ENCODE data around the gene NLK.

Gene NLK

DNA sequence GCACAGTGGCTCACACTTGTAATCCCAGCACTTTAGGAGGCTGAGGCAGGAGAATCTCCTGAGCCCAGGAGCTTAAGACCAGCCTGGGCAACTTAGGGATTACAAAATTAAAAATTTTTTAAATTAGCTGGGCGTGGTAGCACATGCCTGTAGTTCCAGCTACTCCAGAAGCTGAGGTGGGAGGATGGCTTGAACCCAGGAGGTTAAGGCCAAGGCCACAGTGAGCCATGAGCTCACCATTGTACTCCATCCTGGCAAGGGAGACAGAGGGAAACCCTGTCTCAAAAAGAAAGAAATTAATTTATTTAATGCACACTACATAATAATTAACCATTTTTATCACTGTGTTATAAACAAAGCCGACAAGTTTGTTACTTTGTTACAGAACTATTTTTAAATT, 145.5 kb downstream of the NLK start:
- TF ChIP-seq CTBP1 (IDR thresholded peaks at IDR 0.05; ENCODE audit: borderline replicate concordance) (no peak), LEF1 (IDR thresholded peaks at IDR 0.05; ENCODE audit: borderline replicate concordance) (no peak)
- ChIA-PET CTCF (interaction anchor here (0.6 kb wide), 1 partner anchor 8 kb away, joined by 4 read pairs; no protein-coding TSS in a partner anchor), POLR2A (no interaction called here)
- DNase-seq (ENCODE audit: extremely low spot score) = no peak

DNA sequence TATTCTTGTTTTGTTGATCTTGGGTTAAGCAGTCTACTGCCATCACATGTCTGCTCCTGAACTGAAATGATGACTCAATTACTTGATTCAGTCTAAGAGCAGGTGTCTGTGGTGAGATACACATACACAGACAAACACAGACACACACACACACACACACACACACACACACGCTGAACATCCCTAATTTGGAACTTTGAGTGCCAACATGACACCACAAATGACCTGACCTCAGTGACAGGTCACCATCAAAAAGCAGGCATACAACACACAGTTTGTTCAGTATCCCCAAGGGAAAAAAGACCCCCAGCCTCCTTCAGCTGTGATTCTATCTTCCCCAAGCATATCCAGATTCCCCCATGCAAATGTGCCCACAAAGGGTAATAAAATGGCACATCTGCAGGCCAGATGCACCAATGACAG, 146.4 kb downstream of the NLK start:
- no peak for DNase-seq (ENCODE audit: extremely low spot score)
- POLR2A ChIA-PET = no interaction called here

DNA sequence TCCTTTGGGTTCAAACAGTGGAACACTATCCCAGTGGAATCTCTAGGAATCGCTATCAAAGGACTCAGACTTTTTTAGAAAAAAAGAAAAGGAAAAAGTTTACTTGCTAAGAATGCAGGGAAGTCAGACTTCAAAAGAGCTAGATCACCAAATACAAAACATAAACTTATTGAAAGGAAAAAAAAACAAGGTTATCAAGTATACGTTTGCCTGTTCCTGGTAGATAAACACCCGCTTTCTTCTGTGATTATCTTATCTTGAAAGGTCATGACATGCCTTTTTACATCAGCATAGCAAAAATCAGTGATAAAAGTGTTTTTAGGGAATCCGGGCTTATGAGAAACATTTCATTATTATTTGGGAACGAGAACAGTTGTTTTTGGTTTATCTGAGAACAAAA, 147.2 kb downstream of the NLK start:
- TF ChIP-seq, protein P1, sequence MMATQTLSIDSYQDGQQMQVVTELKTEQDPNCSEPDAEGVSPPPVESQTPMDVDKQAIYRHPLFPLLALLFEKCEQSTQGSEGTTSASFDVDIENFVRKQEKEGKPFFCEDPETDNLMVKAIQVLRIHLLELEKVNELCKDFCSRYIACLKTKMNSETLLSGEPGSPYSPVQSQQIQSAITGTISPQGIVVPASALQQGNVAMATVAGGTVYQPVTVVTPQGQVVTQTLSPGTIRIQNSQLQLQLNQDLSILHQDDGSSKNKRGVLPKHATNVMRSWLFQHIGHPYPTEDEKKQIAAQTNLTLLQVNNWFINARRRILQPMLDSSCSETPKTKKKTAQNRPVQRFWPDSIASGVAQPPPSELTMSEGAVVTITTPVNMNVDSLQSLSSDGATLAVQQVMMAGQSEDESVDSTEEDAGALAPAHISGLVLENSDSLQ (IDR thresholded peaks at IDR 0.05) = no peak
- no peak for TF ChIP-seq SP1 (IDR thresholded peaks at IDR 0.05)
- no peak for TF ChIP-seq ELF4 (IDR thresholded peaks at IDR 0.05)
- TF ChIP-seq LEF1 (IDR thresholded peaks at IDR 0.05; ENCODE audit: borderline replicate concordance) = no peak
- TF ChIP-seq FOXK2 (IDR thresholded peaks at IDR 0.05) = no peak
- no peak for TF ChIP-seq ZNF384 (IDR thresholded peaks at IDR 0.05)
- TF ChIP-seq BHLHE40 (IDR thresholded peaks at IDR 0.05; ENCODE audit: borderline replicate concordance) = no peak
- POLR2A ChIA-PET = interaction anchor here (1.3 kb wide), 1 partner anchor 13 kb away, joined by 3 read pairs; no protein-coding TSS in a partner anchor
- CTCF ChIA-PET = interaction anchor here (0.7 kb wide), 1 partner anchor 12 kb away, joined by 4 read pairs; no protein-coding TSS in a partner anchor
- no peak for DNase-seq (ENCODE audit: extremely low spot score)

More for the DNA sequence above, 146.4 kb downstream of the NLK start:
- no peak for TF ChIP-seq HDGF (IDR thresholded peaks at IDR 0.05; ENCODE audit: borderline replicate concordance)
- CTCF ChIA-PET = no interaction called here

DNA sequence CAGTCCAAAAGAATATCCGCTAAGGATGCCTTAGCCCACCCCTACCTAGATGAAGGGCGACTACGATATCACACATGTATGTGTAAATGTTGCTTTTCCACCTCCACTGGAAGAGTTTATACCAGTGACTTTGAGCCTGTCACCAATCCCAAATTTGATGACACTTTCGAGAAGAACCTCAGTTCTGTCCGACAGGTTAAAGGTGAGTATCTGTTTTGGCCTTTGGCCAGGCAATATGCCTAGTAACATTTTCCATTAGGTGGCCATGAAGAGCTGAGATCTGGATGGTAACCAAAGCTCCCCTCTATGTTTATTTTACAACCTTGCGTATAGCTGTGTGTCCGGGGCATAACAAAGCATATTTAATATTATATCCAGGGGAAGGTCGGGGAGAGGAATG, 148.5 kb downstream of the NLK start:
- ChIA-PET CTCF (no interaction called here), POLR2A (interaction anchor here (1.3 kb wide), 1 partner anchor 14 kb away, joined by 3 read pairs; no protein-coding TSS in a partner anchor)
- DNase-seq (ENCODE audit: extremely low spot score) = no peak
- TF ChIP-seq CTBP1 (IDR thresholded peaks at IDR 0.05; ENCODE audit: borderline replicate concordance) (no peak), L3MBTL2 (conservative IDR thresholded peaks at IDR 0.05) (no peak), BHLHE40 (IDR thresholded peaks at IDR 0.05; ENCODE audit: borderline replicate concordance) (no peak), FOXK2 (IDR thresholded peaks at IDR 0.05) (no peak)

DNA sequence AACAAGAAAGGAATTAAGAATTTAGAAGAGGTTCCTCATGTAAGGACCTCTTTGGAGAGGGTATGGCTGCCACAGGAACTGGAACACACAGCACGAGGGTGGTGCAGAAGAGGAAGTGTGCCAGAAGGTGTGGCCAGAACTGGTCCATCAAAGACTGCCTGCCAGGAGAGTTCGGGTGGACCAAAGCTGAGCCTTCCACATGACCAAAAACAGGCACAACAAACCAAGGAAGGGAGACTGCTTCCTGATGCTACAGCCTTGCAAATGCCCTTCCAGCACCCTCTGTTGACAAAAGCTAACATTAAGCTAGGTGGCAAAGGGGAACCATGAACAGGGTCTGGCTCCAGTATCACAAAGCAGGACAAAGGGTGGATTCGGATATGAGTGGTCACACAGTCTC, 150.8 kb downstream of the NLK start:
- TF ChIP-seq FOXK2 (IDR thresholded peaks at IDR 0.05) = no peak
- TF ChIP-seq L3MBTL2 (conservative IDR thresholded peaks at IDR 0.05) = no peak
- TF ChIP-seq SP1 (IDR thresholded peaks at IDR 0.05) = no peak
- TF ChIP-seq ELF4 (IDR thresholded peaks at IDR 0.05) = no peak
- no peak for TF ChIP-seq SUZ12 (IDR thresholded peaks at IDR 0.05)
- TF ChIP-seq ZNF384 (IDR thresholded peaks at IDR 0.05) = no peak
- no peak for TF ChIP-seq LEF1 (IDR thresholded peaks at IDR 0.05; ENCODE audit: borderline replicate concordance)
- TF ChIP-seq BHLHE40 (IDR thresholded peaks at IDR 0.05; ENCODE audit: borderline replicate concordance) = no peak
- TF ChIP-seq, protein P1 (IDR thresholded peaks at IDR 0.05) = no peak
- TF ChIP-seq FOXA1 (IDR thresholded peaks at IDR 0.05) = no peak
- TF ChIP-seq HDGF (IDR thresholded peaks at IDR 0.05; ENCODE audit: borderline replicate concordance) = no peak
- TF ChIP-seq TARDBP (IDR thresholded peaks at IDR 0.05) = no peak
- no peak for TF ChIP-seq ARNT (IDR thresholded peaks at IDR 0.05)
- TF ChIP-seq CTBP1 (IDR thresholded peaks at IDR 0.05; ENCODE audit: borderline replicate concordance) = no peak
- no peak for TF ChIP-seq NFRKB (IDR thresholded peaks at IDR 0.05)
- TF ChIP-seq FOXM1 (IDR thresholded peaks at IDR 0.05; ENCODE audit: borderline replicate concordance) = no peak
- POLR2A ChIA-PET = no interaction called here
- CTCF ChIA-PET = interaction anchor here (0.6 kb wide), 1 partner anchor 551 kb away, joined by 3 read pairs; no protein-coding TSS in a partner anchor
- no peak for DNase-seq (ENCODE audit: extremely low spot score)

DNA sequence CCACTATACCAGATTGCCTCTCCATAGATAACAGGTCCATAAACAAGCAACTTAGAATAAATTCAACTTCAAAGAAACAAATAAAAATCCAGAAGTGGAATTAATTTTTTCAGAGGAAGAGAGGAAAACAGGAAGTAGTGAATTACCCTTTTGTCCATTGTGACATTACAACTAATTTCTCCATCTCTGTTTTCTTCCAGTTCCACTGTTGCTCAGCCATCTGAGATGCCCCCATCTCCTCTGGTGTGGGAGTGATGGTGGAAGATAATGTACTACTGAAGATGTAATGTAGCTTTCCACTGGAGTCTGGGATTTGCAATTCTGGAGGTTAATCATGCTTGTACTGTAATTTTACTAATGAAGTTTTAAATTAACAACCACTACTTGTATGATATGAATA, 151.9 kb downstream of the NLK start:
- no peak for TF ChIP-seq FOXK2 (IDR thresholded peaks at IDR 0.05)
- no peak for TF ChIP-seq FOXA1 (IDR thresholded peaks at IDR 0.05)
- no peak for TF ChIP-seq L3MBTL2 (conservative IDR thresholded peaks at IDR 0.05)
- TF ChIP-seq HDGF (IDR thresholded peaks at IDR 0.05; ENCODE audit: borderline replicate concordance) = no peak
- no peak for TF ChIP-seq ARNT (IDR thresholded peaks at IDR 0.05)
- TF ChIP-seq, protein P1 (IDR thresholded peaks at IDR 0.05) = no peak
- no peak for TF ChIP-seq CTBP1 (IDR thresholded peaks at IDR 0.05; ENCODE audit: borderline replicate concordance)
- no peak for TF ChIP-seq BHLHE40 (IDR thresholded peaks at IDR 0.05; ENCODE audit: borderline replicate concordance)
- no peak for TF ChIP-seq FOXM1 (IDR thresholded peaks at IDR 0.05; ENCODE audit: borderline replicate concordance)
- TF ChIP-seq NFRKB (IDR thresholded peaks at IDR 0.05) = no peak
- no peak for TF ChIP-seq ELF4 (IDR thresholded peaks at IDR 0.05)
- TF ChIP-seq SUZ12 (IDR thresholded peaks at IDR 0.05) = no peak
- no peak for TF ChIP-seq SP1 (IDR thresholded peaks at IDR 0.05)
- no peak for TF ChIP-seq LEF1 (IDR thresholded peaks at IDR 0.05; ENCODE audit: borderline replicate concordance)
- TF ChIP-seq ZNF384 (IDR thresholded peaks at IDR 0.05) = no peak
- no peak for TF ChIP-seq TARDBP (IDR thresholded peaks at IDR 0.05)
- ChIA-PET CTCF (interaction anchor here (0.6 kb wide), 1 partner anchor 96 kb away, joined by 3 read pairs; no protein-coding TSS in a partner anchor), POLR2A (no interaction called here)
- DNase-seq (ENCODE audit: extremely low spot score) = no peak

DNA sequence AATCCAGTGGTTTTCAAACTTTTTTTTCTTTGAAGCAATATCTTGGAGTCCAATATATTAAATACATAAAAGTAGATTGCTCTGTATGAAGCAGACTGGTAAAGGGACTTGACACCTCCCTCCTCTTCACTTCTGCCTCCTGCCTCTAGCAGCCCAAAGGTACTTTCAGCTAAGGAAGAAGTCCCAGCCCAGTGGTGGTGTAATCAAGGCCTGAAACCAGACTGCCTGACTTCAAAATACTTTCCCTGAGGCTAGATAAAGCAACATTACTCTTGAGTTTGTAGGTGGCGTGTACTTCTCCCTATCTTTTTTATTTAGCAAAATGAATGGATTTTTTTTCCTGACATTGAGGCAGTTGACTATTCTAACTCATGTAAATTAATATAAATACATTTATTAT, 154.2 kb downstream of the NLK start:
- ChIA-PET POLR2A (no interaction called here), CTCF (no interaction called here)
- TF ChIP-seq FOXA1 (IDR thresholded peaks at IDR 0.05) (no peak), FOXM1 (IDR thresholded peaks at IDR 0.05; ENCODE audit: borderline replicate concordance) (no peak), HDGF (IDR thresholded peaks at IDR 0.05; ENCODE audit: borderline replicate concordance) (no peak), BHLHE40 (IDR thresholded peaks at IDR 0.05; ENCODE audit: borderline replicate concordance) (no peak), L3MBTL2 (conservative IDR thresholded peaks at IDR 0.05) (no peak), ARNT (IDR thresholded peaks at IDR 0.05) (no peak), NFRKB (IDR thresholded peaks at IDR 0.05) (no peak), LEF1 (IDR thresholded peaks at IDR 0.05; ENCODE audit: borderline replicate concordance) (no peak), TARDBP (IDR thresholded peaks at IDR 0.05) (no peak), SUZ12 (IDR thresholded peaks at IDR 0.05) (no peak), SP1 (IDR thresholded peaks at IDR 0.05) (no peak), FOXK2 (IDR thresholded peaks at IDR 0.05) (no peak), CTBP1 (IDR thresholded peaks at IDR 0.05; ENCODE audit: borderline replicate concordance) (no peak), ELF4 (IDR thresholded peaks at IDR 0.05) (no peak), ZNF384 (IDR thresholded peaks at IDR 0.05) (no peak)
- TF ChIP-seq, protein P1 (IDR thresholded peaks at IDR 0.05) = no peak
- DNase-seq (ENCODE audit: extremely low spot score) = no peak

Data from HEK293T (cell line).